PC-3 (cell line): ENCODE data around the gene ATG4B. TPM values are rescaled to one million over a fixed set of nuclear protein-coding genes. Genes with fewer than 3 reads are reported as not detected.

Experiments used
- ATAC-seq: fragments of 200-7000 bp; cut with Tn5 transposase; 2 replicates; pipeline ENCODE4 v1.9.1; 2020; ENCODE audit warnings: mild to moderate bottlenecking, moderate library complexity
- BruUV-seq: library from RNA; stranded (reverse); fragments of 400-500 nt; replicated peaks from 2 replicates; lab custom pipeline; 2021; lab: Mats Ljungman, UMichigan
- CTCF ChIA-PET: fragments of 300-600 bp; sonication (Branson Sonifier 250); formaldehyde crosslinking; loops from one replicate; lab custom pipeline; 2022; ENCODE audit warnings: antibody characterized with exemption; lab: Charles Lee
- POLR2A ChIA-PET: fragments of 300-600 bp; sonication (Branson Sonifier 250); formaldehyde crosslinking; loops from one replicate; lab custom pipeline; 2022; ENCODE audit warnings: antibody characterized with exemption; ENCODE audit not compliant: unreplicated experiment; lab: Charles Lee
- DNase-seq: peaks from one replicate; pipeline ENCODE4 v3.0.0-alpha.2; 2015
- H2AFZ ChIP-seq: fragments of 300-600 bp; sonication (generic); 2 replicates; pipeline ENCODE4 v1.6.0; 2016; ENCODE audit warnings: antibody characterized with exemption, low read length
- H3F3A ChIP-seq: fragments of 300-600 bp; sonication (generic); one replicate; pipeline ENCODE4 v1.6.0; 2017; ENCODE audit warnings: antibody characterized with exemption, low read length, control low read depth, mild to moderate bottlenecking; ENCODE audit not compliant: unreplicated experiment
- H3K27ac ChIP-seq: fragments of 300-600 bp; sonication (generic); 2 replicates; pipeline ENCODE4 v1.5.1; 2016; ENCODE audit warnings: mild to moderate bottlenecking, low read length
- H3K27me3 ChIP-seq: fragments of 300-600 bp; sonication (generic); 2 replicates; pipeline ENCODE4 v1.6.1; 2016; ENCODE audit warnings: low read length, mixed read lengths
- H3K36me3 ChIP-seq: fragments of 300-600 bp; sonication (generic); 2 replicates; pipeline ENCODE4 v1.6.1; 2016; ENCODE audit warnings: low read depth, mixed run types, low read length, mixed read lengths
- H3K4me1 ChIP-seq: fragments of 300-600 bp; sonication (generic); 2 replicates; pipeline ENCODE4 v1.5.1; 2016; ENCODE audit warnings: low read length; ENCODE audit not compliant: insufficient read depth
- H3K4me2 ChIP-seq: fragments of 300-600 bp; sonication (generic); 2 replicates; pipeline ENCODE4 v1.6.0; 2016; ENCODE audit warnings: low read length
- H3K4me3 ChIP-seq: fragments of 300-600 bp; sonication (generic); 2 replicates; pipeline ENCODE4 v1.5.1; 2016; ENCODE audit warnings: mild to moderate bottlenecking, low read length, mixed read lengths
- H3K79me2 ChIP-seq: fragments of 300-600 bp; sonication (generic); 2 replicates; pipeline ENCODE4 v1.6.1; 2017; ENCODE audit warnings: low read length, mixed read lengths
- H3K9ac ChIP-seq: fragments of 300-600 bp; sonication (generic); 2 replicates; pipeline ENCODE4 v1.6.0; 2016; ENCODE audit warnings: mild to moderate bottlenecking, low read length
- H3K9me2 ChIP-seq: fragments of 300-600 bp; sonication (generic); replicated peaks from 2 replicates; pipeline ENCODE4 v1.6.1; 2016; ENCODE audit warnings: mixed run types, low read length, mixed read lengths
- H3K9me3 ChIP-seq: fragments of 300-600 bp; sonication (generic); 2 replicates; pipeline ENCODE4 v1.6.1; 2016; ENCODE audit warnings: low read length, mixed read lengths
- H4K20me1 ChIP-seq: fragments of 300-600 bp; sonication (generic); 2 replicates; pipeline ENCODE4 v1.6.1; 2016; ENCODE audit warnings: low read length, mixed read lengths
- CTCF ChIP-seq: fragments of 300-600 bp; sonication (generic); conservative IDR thresholded peaks from 2 replicates; pipeline ENCODE4 v1.5.1; 2017; ENCODE audit warnings: antibody characterized with exemption, low read depth, mild to moderate bottlenecking, low read length
- EZH2 ChIP-seq: fragments of 300-600 bp; sonication (generic); IDR thresholded peaks from one replicate; pipeline ENCODE4 v1.6.1; 2017; ENCODE audit warnings: antibody characterized with exemption, mild to moderate bottlenecking, low read length; ENCODE audit not compliant: unreplicated experiment
- EZH2phosphoT487 ChIP-seq: fragments of 300-600 bp; sonication (generic); IDR thresholded peaks from 2 replicates; pipeline ENCODE4 v1.6.1; 2018; ENCODE audit warnings: mild to moderate bottlenecking, antibody characterized with exemption, low read length, borderline replicate concordance
- intact Hi-C: fragments of 100-400 bp; cut with micrococcal nuclease; formaldehyde crosslinking; loops from 2 replicates; pipeline ENCODE4 v1.9.0; 2023
- total RNA-seq: library from RNA; depleted of rRNA; stranded (reverse); fragments of >200 nt; gene quantifications from 2 replicates; pipeline ENCODE4 v1.2.3, GENCODE V29; 2014

Gene ATG4B
- total RNA-seq, 1 experiment from 2014 or later, result 83.0 TPM

GRCh38 chr2:241678784-241679540, 41.5 kb downstream of the ATG4B start:
- H3F3A ChIP-seq, result no peaks in the 10 kb centered on the region
- CTCF ChIA-PET, result no interaction called here
- BruUV-seq, result no TSS peak
- H3K9me2 ChIP-seq, result no peaks in the 10 kb centered on the region
- ATAC-seq (no peak), DNase-seq (no peak)
- no peak overlapping the region for H2AFZ ChIP-seq
- no peak overlapping the region for H3K4me2 ChIP-seq
- no peak for TF ChIP-seq EZH2
- no peak for TF ChIP-seq CTCF
- TF ChIP-seq EZH2phosphoT487, result no peak
- H3K36me3 ChIP-seq, result peaks cover 31% of the 10 kb centered on the region
- no peaks in the 10 kb centered on the region for H3K9me3 ChIP-seq
- no peak overlapping the region for H3K9ac ChIP-seq
- no peak overlapping the region for H3K4me3 ChIP-seq
- intact Hi-C loops, result no loop called here
- H3K4me1 ChIP-seq, result peaks cover 18% of the 10 kb centered on the region
- H3K27ac ChIP-seq, result no peak overlapping the region
- POLR2A ChIA-PET, result interaction anchor here (0.6 kb wide), 1 partner anchor 23 kb away, joined by 6 read pairs; no protein-coding TSS in a partner anchor
- H3K27me3 ChIP-seq, result no peaks in the 10 kb centered on the region
- H3K79me2 ChIP-seq, result peaks cover 37% of the 10 kb centered on the region
- no peaks in the 10 kb centered on the region for H4K20me1 ChIP-seq

GRCh38 chr2:241680044-241680443, 42.6 kb downstream of the ATG4B start:
- TF ChIP-seq EZH2 (no peak), EZH2phosphoT487 (no peak), CTCF (no peak)
- Histone ChIP-seq H4K20me1 (no peaks in the 10 kb centered on the region), H3K4me3 (no peak overlapping the region), H3K9me3 (no peaks in the 10 kb centered on the region), H3K27me3 (no peaks in the 10 kb centered on the region), H3K4me1 (peaks cover 18% of the 10 kb centered on the region), H3K9me2 (no peaks in the 10 kb centered on the region), H3K4me2 (no peak overlapping the region), H2AFZ (no peak overlapping the region), H3K9ac (no peak overlapping the region), H3K27ac (no peak overlapping the region), H3K79me2 (peaks cover 48% of the 10 kb centered on the region), H3K36me3 (peaks cover 38% of the 10 kb centered on the region), H3F3A (no peaks in the 10 kb centered on the region)
- ChIA-PET CTCF (no interaction called here), POLR2A (no interaction called here)
- ATAC-seq (no peak), DNase-seq (no peak)
- no TSS peak for BruUV-seq
- intact Hi-C loops, result no loop called here
